GM10248 (cell line): ENCODE results near the gene HMCN1.
"Not testable (repeated sequence)": the region's sequence is repeated elsewhere in the genome, so short reads cannot be mapped to it uniquely, and the experiment has no call there.

ENCODE experiments used
- CTCF ChIA-PET: fragments of 300-600 bp; sonication (Branson Sonifier 250); formaldehyde crosslinking; extraction: SDS; loops from one replicate; lab custom pipeline; 2021; ENCODE audit warnings: antibody characterized with exemption; lab: Yijun Ruan, JAX
- POLR2A ChIA-PET: fragments of 350-650 bp; sonication (Branson Sonifier 250); formaldehyde crosslinking; extraction: SDS; loops from one replicate; lab custom pipeline; 2020; ENCODE audit warnings: antibody characterized with exemption; lab: Yijun Ruan, JAX
- DNase-seq: peaks from one replicate; pipeline ENCODE4 v3.0.0; 2012; ENCODE audit errors: extremely low spot score
- TF ChIP-seq, protein P1 (sequence below): IDR thresholded peaks from 2 replicates; pipeline ENCODE4 v1.5.1; 2012; ENCODE audit warnings: mild to moderate bottlenecking, low read depth; ENCODE audit errors: extremely low read depth, missing control alignments, control extremely low read depth

Gene HMCN1

DNA sequence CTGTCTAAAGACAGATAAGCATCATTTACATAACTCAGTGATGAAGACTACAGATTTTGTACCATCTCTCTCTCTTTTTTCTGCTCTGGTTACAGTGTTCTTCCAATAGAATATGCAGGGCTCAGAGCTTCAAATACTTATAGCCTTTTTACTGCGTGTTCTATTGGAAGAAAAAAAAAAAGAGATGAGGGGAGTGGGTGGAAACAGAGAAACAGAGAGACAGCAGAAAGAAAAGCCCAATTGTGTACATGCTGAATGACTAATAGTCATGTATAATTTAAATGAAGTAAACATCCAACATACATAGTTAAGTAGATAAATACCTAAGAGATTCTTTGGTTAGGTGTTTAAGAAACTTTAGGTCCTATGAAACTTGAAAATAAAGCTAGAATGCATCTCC, 151.9 kb downstream of the HMCN1 start:
- POLR2A ChIA-PET = no interaction called here
- DNase-seq = no peak
- CTCF ChIA-PET = no interaction called here

DNA sequence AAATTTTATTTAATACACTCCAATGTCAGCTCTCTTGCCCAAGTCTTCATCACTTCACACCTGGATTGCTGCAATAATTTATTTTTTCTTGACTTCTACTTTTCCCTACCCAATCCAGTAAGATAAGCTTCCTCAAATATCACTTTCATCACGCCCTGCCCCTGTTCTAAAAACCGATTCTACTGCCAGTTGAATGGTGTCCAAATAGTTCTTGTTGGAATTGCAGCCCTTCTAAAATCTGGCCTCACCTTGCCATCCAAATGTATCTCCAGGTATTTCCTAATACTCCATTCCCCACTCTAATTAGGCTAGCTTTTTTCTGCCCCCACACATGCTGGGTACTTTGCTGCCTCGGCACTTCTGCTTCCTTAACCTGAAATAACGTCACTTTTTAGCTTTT, 152.5 kb downstream of the HMCN1 start:
- CTCF ChIA-PET = no interaction called here
- TF ChIP-seq, protein P1, sequence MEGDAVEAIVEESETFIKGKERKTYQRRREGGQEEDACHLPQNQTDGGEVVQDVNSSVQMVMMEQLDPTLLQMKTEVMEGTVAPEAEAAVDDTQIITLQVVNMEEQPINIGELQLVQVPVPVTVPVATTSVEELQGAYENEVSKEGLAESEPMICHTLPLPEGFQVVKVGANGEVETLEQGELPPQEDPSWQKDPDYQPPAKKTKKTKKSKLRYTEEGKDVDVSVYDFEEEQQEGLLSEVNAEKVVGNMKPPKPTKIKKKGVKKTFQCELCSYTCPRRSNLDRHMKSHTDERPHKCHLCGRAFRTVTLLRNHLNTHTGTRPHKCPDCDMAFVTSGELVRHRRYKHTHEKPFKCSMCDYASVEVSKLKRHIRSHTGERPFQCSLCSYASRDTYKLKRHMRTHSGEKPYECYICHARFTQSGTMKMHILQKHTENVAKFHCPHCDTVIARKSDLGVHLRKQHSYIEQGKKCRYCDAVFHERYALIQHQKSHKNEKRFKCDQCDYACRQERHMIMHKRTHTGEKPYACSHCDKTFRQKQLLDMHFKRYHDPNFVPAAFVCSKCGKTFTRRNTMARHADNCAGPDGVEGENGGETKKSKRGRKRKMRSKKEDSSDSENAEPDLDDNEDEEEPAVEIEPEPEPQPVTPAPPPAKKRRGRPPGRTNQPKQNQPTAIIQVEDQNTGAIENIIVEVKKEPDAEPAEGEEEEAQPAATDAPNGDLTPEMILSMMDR = no peak
- POLR2A ChIA-PET = no interaction called here
- no peak for DNase-seq

More for the DNA sequence above, 151.9 kb downstream of the HMCN1 start:
- TF ChIP-seq, protein P1 = no peak

DNA sequence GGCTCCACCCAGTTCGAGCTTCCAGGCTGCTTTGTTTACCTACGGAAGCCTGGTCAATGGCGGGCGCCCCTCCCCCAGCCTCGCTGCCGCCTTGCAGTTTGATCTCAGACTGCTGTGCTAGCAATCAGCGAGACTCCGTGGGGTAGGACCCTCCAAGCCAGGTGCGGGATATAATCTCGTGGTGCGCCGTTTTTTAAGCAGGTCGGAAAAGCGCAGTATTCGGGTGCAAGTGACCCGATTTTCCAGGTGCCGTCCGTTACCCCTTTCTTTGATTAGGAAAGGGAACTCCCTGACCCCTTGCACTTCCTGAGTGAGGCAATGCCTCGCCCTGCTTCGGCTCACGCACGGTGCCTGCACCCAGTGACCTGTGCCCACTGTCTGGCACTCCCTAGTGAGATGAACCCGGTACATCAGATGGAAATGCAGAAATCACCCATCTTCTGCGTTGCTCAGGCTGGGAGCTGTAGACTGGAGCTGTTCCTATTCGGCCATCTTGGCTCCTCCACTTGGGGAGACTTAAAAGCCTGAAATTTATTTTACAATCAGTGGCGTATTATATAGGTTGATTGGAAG, 158.7 kb downstream of the HMCN1 start:
- POLR2A ChIA-PET, DNase-seq, CTCF ChIA-PET: not testable (repeated sequence)

DNA sequence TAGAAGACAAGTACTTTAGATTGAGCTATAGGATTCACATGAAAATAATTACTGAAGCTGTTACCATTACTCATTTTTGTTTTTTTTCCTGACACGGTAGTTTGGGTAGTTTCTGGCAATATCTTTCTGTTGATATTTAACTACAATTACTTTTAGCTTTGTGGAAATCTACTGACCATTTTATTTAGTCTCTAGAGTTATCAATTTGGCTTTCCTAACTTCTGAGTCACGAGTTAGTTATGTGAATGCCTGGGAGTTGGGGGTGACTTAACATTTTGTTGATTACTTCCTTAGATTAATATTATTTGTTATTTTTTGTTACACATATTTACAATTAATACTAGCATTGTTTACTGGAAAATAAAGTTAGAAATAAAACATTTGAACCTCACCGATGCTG, 160.6 kb downstream of the HMCN1 start:
- ChIA-PET POLR2A (no interaction called here), CTCF (interaction anchor here (1.3 to 1.7 kb wide), 2 partner anchors 10 to 41 kb away, joined by 3 to 5 read pairs; no protein-coding TSS in a partner anchor)
- DNase-seq = no peak
- TF ChIP-seq, protein P1 = no peak

GRCh38 chr1:185895208-185895900, 161.2 kb downstream of the HMCN1 start:
- POLR2A ChIA-PET = no interaction called here
- CTCF ChIA-PET = interaction anchor here (1.3 to 1.7 kb wide), 2 partner anchors 9 to 41 kb away, joined by 3 to 5 read pairs; no protein-coding TSS in a partner anchor
- no peak for DNase-seq
- TF ChIP-seq, protein P1 = no peak

DNA sequence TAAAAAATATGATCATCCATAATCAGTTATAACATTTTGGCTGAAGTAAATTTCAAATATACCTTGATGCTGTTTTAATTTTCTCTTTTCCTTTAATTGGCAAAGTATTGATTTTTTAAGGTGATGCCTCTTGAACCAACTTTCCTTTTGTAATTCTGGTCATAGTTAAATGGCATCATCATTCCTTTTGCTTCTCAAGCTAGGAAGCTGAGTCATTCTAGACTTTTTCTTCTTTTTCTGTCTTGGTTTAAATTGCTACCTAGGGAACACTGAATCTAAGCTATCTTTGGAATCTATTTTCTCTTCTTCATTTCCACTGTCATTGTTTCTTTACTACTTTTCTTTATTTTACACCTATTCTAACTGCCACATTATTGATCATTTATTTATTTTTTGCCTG, 162.7 kb downstream of the HMCN1 start:
- TF ChIP-seq, protein P1 = no peak
- CTCF ChIA-PET = no interaction called here
- POLR2A ChIA-PET = no interaction called here
- DNase-seq = no peak

DNA sequence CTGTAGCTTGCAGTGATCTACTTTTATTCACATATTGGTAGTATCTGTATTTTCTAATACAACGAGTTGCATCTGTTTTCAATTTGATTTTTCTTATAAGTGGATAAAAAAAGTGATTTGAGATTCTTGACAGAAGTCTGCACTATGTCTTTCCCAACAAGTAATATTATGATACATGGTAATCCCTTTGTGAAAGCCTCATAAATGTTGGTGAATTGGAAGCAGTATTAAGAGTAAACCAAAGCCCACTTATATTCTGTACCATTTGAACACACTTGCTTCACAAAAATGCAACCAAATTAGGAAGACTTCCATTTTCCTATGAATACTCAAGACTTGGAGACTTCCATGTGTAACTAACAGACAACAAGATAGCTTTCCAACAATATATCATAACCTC, 172.0 kb downstream of the HMCN1 start:
- DNase-seq = no peak
- ChIA-PET CTCF (no interaction called here), POLR2A (no interaction called here)
- TF ChIP-seq, protein P1 = no peak
